Hematopoietic multipotent progenitor cell treated with erythropoietin and hydrocortisone succinate and interleukin-3 and kit ligand, for 15 days (in vitro differentiated cells): ENCODE data around the gene KLHL9.
A peak's percentile ranks its signal among the peaks of the same experiment; 100 is the strongest.
"Not testable (repeated sequence)": the region's sequence is repeated elsewhere in the genome, so short reads cannot be mapped to it uniquely, and the experiment has no call there.

Experiments
- DNase-seq: peaks from one replicate; pipeline ENCODE4 v3.0.0-alpha.2; 2015; ENCODE audit warnings: low spot score

KLHL9 gene

GRCh38 chr9:21334701-21335632, at the start of gene KLHL9:
Gene KLHL9, minus strand, starts transcription at chr9:21335404. Its CDS starts 545 bp downstream, at chr9:21334859.
- DNase-seq, result peak; percentile 84

- DNase-seq, result no peak
Observed at GRCh38 chr9:21383627-21384026, 48.4 kb upstream of the KLHL9 start.

GRCh38 chr9:21381448-21382339, 46.5 kb upstream of the KLHL9 start:
- no peak for DNase-seq

- not testable (repeated sequence) for DNase-seq
Observed at GRCh38 chr9:21371467-21371866, 36.3 kb upstream of the KLHL9 start.

GRCh38 chr9:21367957-21368356, 32.8 kb upstream of the KLHL9 start, which contains the start of gene IFNA13:
Gene IFNA13, minus strand, starts transcription at chr9:21368057. Its CDS starts 47 bp downstream, at chr9:21368010.
- DNase-seq, result no peak

- not testable (repeated sequence) for DNase-seq
Observed at GRCh38 chr9:21367169-21367568, 32.0 kb upstream of the KLHL9 start.

- no peak for DNase-seq
Observed at GRCh38 chr9:21362287-21362686, 27.1 kb upstream of the KLHL9 start.

GRCh38 chr9:21357479-21358460, 22.6 kb upstream of the KLHL9 start:
- no peak for DNase-seq

- no peak for DNase-seq
Observed at GRCh38 chr9:21350787-21351186, 15.6 kb upstream of the KLHL9 start, which contains the start of gene IFNA6. Gene IFNA6, minus strand, starts transcription at chr9:21350887. Its CDS starts 0 bp downstream, at chr9:21350887.

- no peak for DNase-seq
Observed at GRCh38 chr9:21348430-21348970, 13.3 kb upstream of the KLHL9 start.

- DNase-seq, result no peak
Observed at GRCh38 chr9:21340735-21341134, 5.5 kb upstream of the KLHL9 start.

- DNase-seq, result no peak
Observed at GRCh38 chr9:21336457-21336856, 1.3 kb upstream of the KLHL9 start.

- peak; percentile 22 for DNase-seq
Observed at GRCh38 chr9:21333226-21333625, 2.0 kb downstream of the KLHL9 start.

- no peak for DNase-seq
Observed at GRCh38 chr9:21331676-21332402, 3.4 kb downstream of the KLHL9 start.

GRCh38 chr9:21326526-21327139, 8.6 kb downstream of the KLHL9 start:
- DNase-seq, result peak; percentile 65

GRCh38 chr9:21324047-21324446, 11.2 kb downstream of the KLHL9 start:
- no peak for DNase-seq

GRCh38 chr9:21322911-21323461, 12.2 kb downstream of the KLHL9 start:
- no peak for DNase-seq

- no peak for DNase-seq
Observed at GRCh38 chr9:21320465-21320864, 14.7 kb downstream of the KLHL9 start.
